Adipose tissue (tissue), 3 donors: ENCODE measurements around the gene PIP4P1. TPM values are rescaled to one million over a fixed set of nuclear protein-coding genes. Genes with fewer than 3 reads are reported as not detected.
"Not testable (repeated sequence)": the region's sequence is repeated elsewhere in the genome, so short reads cannot be mapped to it uniquely, and the experiment has no call there.

Experiments used
- H3K27ac ChIP-seq: one replicate; pipeline ENCODE4 v1.5.1; 2013; ENCODE audit warnings: low read depth, low read length
- WGBS, 3 donors: extraction: QIAGEN DNeasy Blood & Tissue Kit; methylation state at CpG; one replicate each; pipeline ENCODE4 v1.1.7; 2013; 5-methylcytosine and 5-hydroxymethylcytosine counted together
- polyA plus RNA-seq, 3 donors: library from polyadenylated mRNA; stranded (reverse); fragments of 200-250 nt; gene quantifications; one replicate each; pipeline ENCODE4 v1.2.3, GENCODE V29; 2013
- donor health status: healthy with polysubstance abuse.
- donor health status: Bipolar disorder and iron deficiency.
- donor health status: healthy.

PIP4P1 gene
- polyA plus RNA-seq = 10 to 100 TPM; 19.0 to 36.6 (median 24.6) TPM

- 0 to 1% (median 1%) methylated on average over 47 to 67 of the region's 67 CpGs for WGBS, 3 donors
- peak within 1 kb of the TSS; percentile 62 for H3K27ac ChIP-seq
Measured at GRCh38 chr14:20461225-20462141, at the start of gene PIP4P1. PIP4P1 (minus strand) TSS chr14:20461434; CDS start chr14:20461325, 109 bp downstream.

GRCh38 chr14:20508367-20508766 lies 47.1 kb upstream of the PIP4P1 start:
- H3K27ac ChIP-seq = no peak overlapping the region
- 91 to 93% (median 92%) methylated on average over 8 of the region's 8 CpGs for WGBS, 3 donors

GRCh38 chr14:20507537-20507936 lies 46.3 kb upstream of the PIP4P1 start:
- not testable (repeated sequence) for H3K27ac ChIP-seq
- 85 to 98% (median 91%) methylated on average over 2 to 3 of the region's 3 CpGs for WGBS, 3 donors

- no CpG with 5 or more reads among the region's 30 CpGs for WGBS, 3 donors
- H3K27ac ChIP-seq = not testable (repeated sequence)
Measured at GRCh38 chr14:20506752-20507151, 45.5 kb upstream of the PIP4P1 start.

- H3K27ac ChIP-seq = not testable (repeated sequence)
- WGBS, 3 donors = 95 to 97% methylated on average over 3 to 25 of the region's 30 CpGs; no CpG with 5 or more reads in 1 of the 3 donors
Measured at GRCh38 chr14:20506276-20506675, 45.0 kb upstream of the PIP4P1 start.

GRCh38 chr14:20503898-20504297 lies 42.7 kb upstream of the PIP4P1 start:
- 25 to 52% (median 49%) methylated on average over 6 of the region's 6 CpGs for WGBS, 3 donors
- no peak overlapping the region for H3K27ac ChIP-seq

GRCh38 chr14:20501346-20501745 lies 40.1 kb upstream of the PIP4P1 start:
- H3K27ac ChIP-seq = no peak overlapping the region
- WGBS, 3 donors = 96 to 98% (median 97%) methylated on average over 2 of the region's 2 CpGs

GRCh38 chr14:20499881-20500280 lies 38.6 kb upstream of the PIP4P1 start:
- H3K27ac ChIP-seq = no peak overlapping the region
- 89 to 91% (median 90%) methylated on average over 5 of the region's 5 CpGs for WGBS, 3 donors

GRCh38 chr14:20499108-20499507 lies 37.9 kb upstream of the PIP4P1 start:
- H3K27ac ChIP-seq = no peak overlapping the region
- 49 to 72% (median 61%) methylated on average over 4 of the region's 4 CpGs for WGBS, 3 donors

GRCh38 chr14:20498622-20499021 lies 37.4 kb upstream of the PIP4P1 start:
- H3K27ac ChIP-seq = no peak overlapping the region
- 65 to 81% (median 72%) methylated on average over 2 of the region's 2 CpGs for WGBS, 3 donors

GRCh38 chr14:20494935-20495766 lies 33.9 kb upstream of the PIP4P1 start:
- 74 to 78% (median 76%) methylated on average over 8 of the region's 8 CpGs for WGBS, 3 donors
- no peak overlapping the region for H3K27ac ChIP-seq

- no peak overlapping the region for H3K27ac ChIP-seq
- 40 to 55% (median 46%) methylated on average over 2 of the region's 2 CpGs for WGBS, 3 donors
Measured at GRCh38 chr14:20493634-20494033, 32.4 kb upstream of the PIP4P1 start.

GRCh38 chr14:20492486-20492885 lies 31.3 kb upstream of the PIP4P1 start:
- 97 to 99% (median 97%) methylated on average over 4 of the region's 4 CpGs for WGBS, 3 donors
- no peak overlapping the region for H3K27ac ChIP-seq

GRCh38 chr14:20490563-20490962 lies 29.3 kb upstream of the PIP4P1 start:
- H3K27ac ChIP-seq = no peak overlapping the region
- WGBS, 3 donors = 27 to 51% (median 34%) methylated on average over 6 of the region's 6 CpGs

GRCh38 chr14:20489093-20489994 lies 28.1 kb upstream of the PIP4P1 start:
- 39 to 48% (median 47%) methylated on average over 6 of the region's 6 CpGs for WGBS, 3 donors
- H3K27ac ChIP-seq = no peak overlapping the region

- no peak overlapping the region for H3K27ac ChIP-seq
Measured at GRCh38 chr14:20487396-20487725, 26.1 kb upstream of the PIP4P1 start.

- WGBS, 3 donors = 55 to 86% (median 63%) methylated on average over 8 of the region's 8 CpGs
- no peak overlapping the region for H3K27ac ChIP-seq
Measured at GRCh38 chr14:20486684-20487395, 25.6 kb upstream of the PIP4P1 start.

GRCh38 chr14:20485900-20486299 lies 24.7 kb upstream of the PIP4P1 start:
- WGBS, 3 donors = 51 to 74% (median 70%) methylated on average over 7 of the region's 7 CpGs

More at GRCh38 chr14:20485900-20486299, 24.7 kb upstream of the PIP4P1 start:
- no peak overlapping the region for H3K27ac ChIP-seq
